HG03066 (cell line): ENCODE results near the gene CEP104.
A peak's percentile ranks its signal among the peaks of the same experiment; 100 is the strongest.

ENCODE experiments used
- ATAC-seq: cut with Tn5 transposase; IDR thresholded peaks from one replicate; pipeline ENCODE4 v1.9.1; 2021; ENCODE audit warnings: low read depth; ENCODE audit not compliant: unreplicated experiment

CEP104 gene

DNA sequence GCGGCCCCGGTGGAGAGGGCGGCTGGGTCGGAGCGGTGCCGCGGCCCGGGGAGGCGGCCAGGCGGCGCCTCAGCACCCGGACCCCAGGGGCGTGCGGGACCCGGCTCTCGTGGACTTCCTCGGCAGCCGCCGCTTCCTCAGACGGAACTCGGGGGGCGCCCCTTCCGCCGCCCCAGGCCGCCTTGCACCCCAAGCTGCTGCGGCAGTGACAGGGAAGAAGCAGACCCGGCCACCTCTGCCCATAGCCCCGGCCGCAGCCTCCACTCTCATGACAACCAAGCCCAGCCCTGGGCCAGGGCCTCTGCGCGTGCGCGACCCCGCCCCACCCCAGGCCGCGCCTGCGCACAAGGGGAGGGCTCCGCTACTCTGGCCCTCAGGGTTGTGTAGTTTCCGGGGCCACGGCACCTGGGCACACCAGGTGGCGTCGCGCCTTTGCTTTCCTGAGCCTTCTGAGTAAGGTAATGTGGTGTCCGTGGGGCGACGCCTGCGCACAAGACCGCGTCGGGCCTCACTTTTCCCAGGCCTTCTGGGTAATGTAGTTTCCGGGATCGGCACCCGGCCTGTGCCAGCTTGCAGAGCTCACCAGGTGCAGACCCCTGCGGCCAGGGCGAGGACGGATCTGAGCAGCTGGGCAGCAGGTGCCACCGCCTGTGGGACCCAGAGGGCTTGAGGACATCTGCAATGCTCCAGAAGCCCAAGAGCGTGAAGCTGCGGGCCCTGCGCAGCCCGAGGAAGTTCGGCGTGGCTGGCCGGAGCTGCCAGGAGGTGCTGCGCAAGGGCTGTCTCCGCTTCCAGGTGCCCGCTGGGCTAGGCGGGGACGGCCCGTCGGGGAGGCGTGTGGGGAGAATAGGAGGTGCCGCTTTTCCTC, at the start of gene CEP104, which contains the start of gene DFFB:
Gene CEP104, minus strand, starts transcription at position 289 of the 868 bp plus-strand sequence. CDS start 4,804 bp downstream, outside the sequence.
Gene DFFB, plus strand, starts transcription at position 554 of the 868 bp plus-strand sequence. Its CDS starts 128 bp downstream, at position 682.
- peak; percentile 91 for ATAC-seq

DNA sequence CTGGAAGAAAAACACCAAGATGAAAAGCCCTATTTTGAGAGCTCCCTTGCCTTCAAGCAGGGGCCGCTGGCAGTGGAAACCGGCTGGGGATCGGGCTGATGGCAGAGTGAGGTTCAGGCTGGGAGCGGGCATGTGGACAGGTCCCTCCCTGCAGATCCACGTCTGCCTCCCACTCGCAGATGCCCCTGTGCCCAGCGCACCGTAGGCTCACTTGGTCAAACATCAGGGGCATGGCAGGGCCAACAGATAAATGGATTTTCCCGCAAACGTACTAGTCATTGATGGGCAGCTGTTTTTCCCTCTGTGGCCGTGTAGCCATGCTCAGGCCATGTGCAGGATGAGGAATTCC, 49.6 kb upstream of the CEP104 start:
- ATAC-seq = no peak

DNA sequence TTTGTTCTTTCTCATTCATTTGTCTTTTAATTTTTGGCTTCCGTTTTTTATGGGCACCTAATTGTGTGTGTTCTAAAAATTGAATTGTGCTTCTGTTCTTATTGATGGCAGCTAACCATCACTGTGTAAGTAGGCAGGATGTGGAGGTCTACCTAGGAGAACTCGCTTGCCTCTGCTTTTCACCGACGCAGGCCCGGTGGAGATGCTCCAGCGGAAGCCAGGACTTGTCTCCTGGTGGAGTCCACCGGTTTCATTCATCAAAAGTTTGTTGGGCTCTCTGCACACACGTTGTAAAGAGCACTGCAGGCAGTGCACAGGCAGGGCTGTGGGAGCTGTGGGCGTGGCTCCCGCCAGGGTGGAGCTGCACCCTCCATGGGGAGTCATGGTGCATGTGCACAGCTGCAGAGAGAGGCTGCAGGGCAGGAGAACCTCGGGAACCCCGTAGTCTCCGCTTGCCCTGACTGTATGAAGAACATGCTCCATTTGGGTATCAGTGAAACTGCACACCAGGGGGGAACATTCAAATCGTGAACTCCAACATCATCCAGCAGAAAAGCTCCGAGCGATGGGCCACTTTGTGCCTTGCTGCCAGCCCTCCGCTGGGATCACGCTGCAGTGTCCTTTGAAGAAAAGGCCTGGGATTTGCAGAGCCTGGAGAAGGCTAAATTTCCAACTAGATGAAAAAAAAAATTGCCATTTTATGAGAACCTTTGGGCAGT, 49.1 kb upstream of the CEP104 start:
- no peak for ATAC-seq

DNA sequence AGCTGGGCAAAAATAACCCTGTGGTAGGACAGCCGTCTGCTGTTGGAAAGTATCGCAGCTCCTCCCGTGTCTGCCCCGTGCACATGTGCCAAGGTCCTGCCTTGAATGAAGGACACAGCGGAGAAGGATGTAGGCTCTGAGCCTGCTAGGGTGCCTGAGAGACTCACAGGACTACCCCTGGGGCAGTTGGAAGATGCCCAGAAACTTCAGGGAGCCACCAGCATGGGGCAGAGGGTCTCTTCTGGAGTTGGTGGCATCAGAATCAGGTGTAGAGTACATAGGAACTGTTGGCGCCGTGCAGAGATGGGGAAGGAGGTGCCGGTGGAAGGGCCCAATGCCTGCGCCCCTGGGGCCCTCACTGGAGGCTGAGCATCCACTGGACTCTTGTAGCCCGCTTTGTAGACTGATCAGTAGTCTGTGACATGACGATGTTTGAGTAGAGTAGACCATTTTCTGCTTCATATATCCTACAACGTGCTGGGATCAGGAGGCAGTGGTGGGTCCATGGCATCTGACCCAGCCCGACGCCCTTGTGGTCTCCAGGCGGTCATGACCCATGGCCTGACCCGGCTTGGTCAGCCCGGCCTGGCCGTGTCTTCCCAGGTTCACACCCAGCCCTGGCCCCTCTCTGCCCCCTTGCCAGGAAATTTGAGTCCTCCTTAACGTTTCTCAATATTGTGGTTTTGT, 48.4 kb upstream of the CEP104 start:
- no peak for ATAC-seq

DNA sequence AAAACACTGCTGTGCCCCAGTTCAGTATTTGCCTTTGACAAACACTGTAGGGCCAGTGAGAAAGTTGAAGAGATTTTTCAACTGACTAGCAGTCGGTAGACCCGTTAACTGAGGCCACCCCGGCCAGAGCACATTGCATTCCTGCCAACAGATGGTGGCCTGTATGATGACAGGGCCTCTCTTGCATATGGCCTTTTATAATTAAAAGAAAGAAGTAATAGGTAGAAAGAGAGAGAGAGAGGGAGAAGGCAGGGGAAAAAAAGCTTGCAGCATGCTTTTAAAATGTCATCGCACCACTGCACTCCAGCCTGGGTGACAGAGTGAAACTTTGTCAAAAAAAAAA, 47.8 kb upstream of the CEP104 start:
- no peak for ATAC-seq

DNA sequence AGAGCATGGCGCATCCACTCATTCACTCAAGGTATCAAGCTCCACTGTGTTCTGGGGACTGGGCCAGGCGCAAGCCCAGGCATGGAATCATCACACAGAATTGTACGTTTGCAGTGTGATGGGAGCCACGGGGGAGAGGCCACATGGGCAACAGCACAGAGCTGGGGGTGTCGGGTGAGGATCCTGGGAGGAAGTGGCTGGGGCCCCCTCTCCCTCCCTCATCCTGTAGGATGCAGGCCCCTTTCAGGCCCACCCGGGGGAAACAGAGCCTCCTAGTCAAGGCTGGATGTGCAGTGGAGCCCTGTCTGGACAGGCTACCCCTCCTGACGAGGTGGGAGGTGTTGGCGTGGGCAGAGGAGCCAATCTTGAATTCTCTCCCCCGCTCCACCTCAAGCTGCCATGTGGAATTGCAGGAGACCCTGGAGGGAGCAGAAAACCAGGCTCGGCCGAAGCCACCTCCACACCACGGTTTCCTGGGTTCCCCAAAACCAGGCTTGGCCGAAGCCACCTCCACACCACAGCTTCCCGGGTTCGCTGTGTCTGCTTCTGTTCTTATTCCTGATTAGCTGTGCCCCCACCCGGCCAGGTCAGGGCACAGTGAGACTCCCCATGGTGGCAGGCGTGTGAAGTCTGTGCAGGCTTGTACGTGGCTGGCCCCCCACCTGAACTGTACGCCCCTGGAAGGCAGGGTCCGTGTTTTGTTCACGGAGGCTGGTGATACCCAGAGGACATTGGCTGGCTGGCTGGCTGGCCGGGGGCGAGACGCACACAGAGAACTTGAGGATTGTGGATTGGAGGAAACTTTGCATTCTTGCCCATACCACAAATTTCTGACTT, 47.2 kb upstream of the CEP104 start:
- ATAC-seq = no peak

DNA sequence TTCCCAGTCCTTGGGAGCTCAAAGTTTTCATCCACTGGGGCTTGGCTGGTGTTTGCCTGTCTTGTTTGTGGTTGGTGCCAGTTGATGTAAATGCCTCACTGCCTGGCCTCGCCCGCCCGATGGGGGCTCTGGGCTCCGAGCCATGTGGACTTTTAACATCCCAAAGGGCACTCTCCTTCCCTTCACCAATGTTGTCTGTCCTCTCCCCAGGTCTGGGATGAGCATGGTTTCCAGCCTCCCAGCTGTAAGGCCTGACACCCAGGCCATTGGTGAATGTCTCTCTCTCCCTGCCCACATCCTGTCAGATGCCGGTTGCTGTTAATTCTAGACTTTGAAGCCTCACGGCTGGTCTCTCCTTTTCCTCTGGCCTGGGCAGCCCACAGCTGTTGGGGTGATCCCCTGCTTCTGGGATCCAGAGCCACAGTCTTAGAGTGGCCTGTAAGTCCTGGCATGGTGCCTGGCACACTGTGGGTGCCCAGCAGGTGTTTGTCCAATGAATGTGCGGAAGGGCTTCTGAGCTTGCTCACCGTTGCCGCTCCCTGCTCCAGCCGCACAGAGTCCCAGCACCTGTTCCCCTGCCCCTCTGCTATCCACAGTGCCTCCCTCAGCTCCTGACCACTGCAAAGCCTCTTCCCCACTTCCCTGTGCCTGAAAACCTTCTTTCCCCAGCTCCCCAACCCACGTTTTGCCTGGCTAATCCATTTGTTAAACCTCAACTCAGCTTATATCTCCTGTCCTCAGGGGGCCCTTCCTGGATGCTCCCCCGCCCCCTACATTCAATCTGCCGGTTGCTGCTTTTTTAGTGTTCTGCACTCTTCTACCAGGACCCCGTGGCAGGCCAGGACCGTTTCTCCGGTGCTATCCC, 46.4 kb upstream of the CEP104 start:
- no peak for ATAC-seq

DNA sequence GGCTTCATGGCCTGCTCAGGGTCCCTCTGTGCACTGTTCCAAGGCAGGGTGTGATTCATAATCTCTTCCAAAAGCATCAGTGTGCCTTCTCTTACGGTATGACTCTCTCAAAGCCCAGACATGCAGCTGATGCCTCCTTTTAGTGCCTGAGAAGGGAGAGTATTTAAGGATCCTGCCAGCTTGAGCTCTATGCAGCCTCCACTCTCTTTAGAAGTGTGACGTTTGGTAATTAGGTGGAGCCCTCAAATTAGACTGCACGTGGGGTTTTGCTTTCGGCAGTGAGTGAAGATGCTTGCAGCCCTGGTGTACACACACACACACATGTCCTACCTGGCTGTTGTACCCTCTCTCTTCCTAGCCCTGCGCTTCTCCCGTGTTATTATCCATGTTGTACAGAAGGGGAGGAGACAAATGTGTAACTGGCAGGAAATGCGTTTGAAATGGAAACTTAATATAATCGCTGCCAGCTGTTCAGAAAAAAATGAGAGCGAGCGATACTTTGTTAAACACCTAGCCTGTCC, 45.6 kb upstream of the CEP104 start:
- no peak for ATAC-seq

DNA sequence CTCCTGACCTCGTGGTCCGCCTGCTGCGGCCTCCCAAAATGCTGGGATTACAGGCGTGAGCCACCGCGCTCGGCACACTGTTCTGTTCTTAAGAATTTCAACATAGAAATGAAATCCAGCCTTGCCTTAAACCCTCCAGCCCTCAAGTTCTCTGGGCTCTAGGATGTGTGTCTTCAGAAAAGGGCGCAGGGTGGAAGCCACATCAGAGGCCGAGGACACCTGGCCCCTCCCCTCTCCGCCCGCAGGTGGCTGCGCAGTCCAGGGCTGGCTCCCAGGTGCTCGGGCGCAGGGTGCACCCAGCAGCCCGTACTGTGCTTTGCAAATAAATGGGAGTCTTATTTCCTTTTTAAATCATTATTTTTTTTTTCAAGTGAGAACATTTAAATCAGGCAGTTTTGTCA, 45.1 kb upstream of the CEP104 start:
- no peak for ATAC-seq

DNA sequence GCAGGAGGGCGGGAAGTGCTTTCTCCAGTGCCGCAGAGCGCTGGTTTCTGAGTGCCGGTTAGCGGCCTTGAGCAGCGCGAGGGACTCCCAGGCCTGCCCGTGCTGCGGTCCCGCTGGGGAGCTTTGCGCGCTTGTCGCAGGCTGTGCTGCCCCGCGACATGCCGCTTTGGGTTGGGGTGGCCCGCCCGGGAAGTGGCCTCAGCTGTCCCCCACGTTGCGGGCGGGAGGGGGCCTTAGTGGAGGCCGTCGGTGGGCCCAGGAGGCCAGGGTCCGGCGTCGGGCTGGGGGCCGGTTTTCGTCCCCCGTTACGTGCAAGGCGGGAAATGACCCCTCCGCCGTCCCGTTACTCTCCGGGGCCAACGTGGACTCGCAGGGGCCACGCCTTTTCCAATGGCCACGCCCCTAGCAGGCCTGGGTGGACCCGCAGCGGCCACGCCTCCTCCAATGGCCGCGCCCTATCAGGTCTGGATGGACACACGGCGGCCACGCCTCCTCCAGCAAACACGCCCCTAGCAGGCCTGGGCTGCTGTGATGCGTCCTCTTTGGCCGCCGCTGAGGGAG, 44.0 kb upstream of the CEP104 start:
- ATAC-seq = peak; percentile 46

DNA sequence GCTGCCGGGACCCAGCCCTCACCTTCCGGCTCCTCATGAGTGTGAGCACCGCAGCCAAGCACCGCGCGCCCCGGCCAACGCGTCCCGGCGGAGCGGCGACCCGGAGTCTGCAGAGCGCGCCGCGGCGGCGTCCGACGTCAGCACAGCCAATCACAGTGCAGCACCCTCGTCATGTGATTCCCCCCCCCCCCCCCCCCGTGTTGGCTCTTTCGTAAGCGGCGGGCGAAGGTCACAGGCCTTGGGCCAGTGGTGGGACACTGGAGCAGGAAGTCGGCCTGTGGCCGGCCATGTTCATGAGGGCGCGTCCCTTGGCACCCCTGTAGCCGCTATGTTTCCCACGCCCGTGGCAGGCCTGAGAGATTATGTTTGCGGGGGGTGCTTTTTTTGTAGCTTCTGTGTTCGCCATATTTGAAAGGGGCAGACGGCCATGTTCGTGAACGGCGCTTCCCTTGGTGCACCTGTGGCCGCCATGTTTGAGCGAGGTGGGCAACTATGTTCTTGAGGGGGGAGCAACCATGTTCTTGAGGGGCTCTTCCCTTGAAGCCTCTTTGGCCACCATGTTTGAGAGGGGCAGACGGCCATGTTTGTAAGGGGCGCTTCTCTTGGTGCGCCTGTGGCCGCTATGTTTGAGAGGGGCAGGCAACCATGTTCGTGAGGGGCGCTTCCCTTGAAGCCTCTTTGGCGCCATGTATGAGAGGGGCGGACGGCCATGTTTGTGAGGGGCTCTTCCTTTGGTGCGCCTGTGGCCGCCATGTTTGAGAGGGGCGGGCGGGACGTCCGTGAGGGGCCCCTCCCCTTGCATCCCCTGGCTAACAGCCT, 43.3 kb upstream of the CEP104 start, which contains the start of gene C1orf174:
Gene C1orf174, minus strand, starts transcription at position 123 of the 819 bp plus-strand sequence. Its CDS starts 86 bp downstream, at position 37.
- ATAC-seq = peak; percentile 71

DNA sequence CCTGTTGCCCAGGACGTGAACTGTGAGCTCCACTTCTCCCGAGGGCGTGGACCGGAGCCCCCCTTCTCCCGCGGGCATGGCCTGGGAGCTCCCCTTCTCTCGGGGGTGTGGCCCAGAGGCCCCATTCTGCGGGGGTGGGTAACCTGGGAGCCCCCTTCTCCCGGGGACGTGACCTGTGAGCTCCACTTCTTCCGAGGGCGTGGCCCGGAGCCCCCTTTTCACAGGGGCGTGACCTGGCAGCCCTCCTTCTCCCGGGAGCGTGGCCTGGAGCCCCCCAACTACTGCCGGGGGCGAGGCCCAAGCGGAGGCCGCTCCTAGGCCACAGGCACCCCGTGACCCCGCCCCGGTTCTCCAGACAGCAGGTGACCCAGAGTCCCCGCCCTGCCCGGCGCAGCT, 42.7 kb upstream of the CEP104 start:
- peak; percentile 5 for ATAC-seq

DNA sequence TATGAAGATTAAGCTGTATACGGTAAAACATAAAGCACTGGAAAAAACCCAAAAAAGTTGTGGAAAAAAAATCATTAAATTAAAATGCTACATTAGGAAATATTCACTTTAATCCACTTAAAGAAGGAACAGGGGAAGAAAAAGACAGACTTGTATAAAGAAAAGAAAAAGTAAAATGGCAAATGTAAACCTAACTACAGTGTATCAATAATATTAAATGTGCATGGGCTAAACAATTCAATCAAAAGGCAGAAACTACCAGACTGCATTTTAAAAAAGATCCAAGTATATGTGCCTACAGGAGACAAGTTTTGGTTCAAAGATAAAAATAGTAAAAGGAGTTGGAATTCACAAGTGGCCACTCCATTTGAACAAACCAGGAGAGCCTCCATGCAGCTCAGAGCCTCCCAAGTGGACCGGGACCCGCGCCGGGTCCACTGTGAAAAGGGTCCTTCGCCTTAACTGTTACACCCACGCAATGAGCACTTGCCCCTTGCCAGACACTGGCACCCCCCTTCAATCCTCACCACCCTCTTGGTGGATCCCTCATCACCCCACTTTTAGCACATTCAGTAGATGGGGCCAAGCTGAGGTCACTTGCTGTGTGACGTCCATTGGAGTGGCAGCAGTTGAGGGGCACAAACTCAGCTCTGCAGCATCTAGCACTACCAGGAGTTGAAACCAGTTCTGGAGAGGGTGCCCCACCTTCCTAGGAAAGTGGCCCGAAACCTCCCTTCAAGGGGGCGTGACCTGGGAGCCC, 42.2 kb upstream of the CEP104 start:
- no peak for ATAC-seq

DNA sequence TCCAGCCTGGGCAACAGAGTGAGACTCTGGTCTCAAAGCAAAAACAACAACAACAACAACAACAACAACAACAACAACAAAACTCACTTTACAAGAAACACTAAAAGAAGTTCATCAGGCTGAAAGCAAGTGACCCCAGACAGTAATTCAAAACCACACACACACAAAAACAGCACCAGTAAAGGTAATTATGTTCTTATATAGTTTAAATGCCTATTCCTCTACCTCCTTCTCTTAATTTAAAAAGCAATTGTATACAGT, 41.4 kb upstream of the CEP104 start:
- no peak for ATAC-seq

DNA sequence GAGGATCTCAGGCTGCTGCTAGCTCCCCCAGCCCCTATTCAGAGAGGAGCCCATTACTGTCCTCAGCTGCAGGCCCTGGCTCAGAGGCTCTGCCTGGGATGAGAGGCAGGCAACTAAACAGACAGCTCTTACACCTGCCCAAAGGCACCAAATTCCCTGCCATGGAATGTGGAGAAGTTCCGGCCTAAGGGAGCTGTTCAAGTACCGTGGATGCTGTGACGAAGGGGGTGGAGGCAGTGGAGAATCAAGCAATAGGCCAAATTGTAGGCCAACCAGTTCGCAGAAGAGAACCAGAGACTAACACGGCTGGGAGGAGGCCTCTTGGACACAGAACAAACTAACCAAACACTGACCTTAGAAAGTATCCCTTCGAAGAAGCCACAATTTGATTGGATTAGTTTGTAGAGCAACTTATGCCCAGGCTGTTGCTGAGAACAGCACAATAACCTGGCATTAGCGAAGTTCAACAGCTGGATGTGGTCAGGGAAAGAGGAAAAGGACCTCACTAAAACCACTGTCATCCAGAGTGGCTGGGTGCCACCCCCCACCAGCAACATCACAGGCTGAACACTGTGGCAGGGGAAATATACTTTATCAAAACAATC, 39.5 kb upstream of the CEP104 start:
- no peak for ATAC-seq

DNA sequence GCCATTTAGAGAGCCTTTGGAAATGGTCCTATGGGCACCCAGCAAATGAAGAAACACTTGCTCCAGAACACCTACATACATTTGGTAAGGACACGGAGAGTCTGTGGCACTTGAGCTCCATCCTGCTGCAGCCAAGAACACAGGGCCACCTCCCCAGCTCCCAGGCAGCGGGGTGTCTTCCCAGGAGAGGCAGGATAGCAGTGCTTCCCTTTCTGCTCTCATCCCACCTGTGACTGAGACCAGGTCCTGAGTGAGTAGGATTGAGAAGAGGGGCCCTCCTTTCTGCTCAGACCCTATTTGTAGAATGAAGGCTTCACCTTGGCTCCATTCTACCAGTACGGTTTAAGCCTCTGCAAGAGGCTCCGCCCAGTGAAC, 38.9 kb upstream of the CEP104 start:
- no peak for ATAC-seq

DNA sequence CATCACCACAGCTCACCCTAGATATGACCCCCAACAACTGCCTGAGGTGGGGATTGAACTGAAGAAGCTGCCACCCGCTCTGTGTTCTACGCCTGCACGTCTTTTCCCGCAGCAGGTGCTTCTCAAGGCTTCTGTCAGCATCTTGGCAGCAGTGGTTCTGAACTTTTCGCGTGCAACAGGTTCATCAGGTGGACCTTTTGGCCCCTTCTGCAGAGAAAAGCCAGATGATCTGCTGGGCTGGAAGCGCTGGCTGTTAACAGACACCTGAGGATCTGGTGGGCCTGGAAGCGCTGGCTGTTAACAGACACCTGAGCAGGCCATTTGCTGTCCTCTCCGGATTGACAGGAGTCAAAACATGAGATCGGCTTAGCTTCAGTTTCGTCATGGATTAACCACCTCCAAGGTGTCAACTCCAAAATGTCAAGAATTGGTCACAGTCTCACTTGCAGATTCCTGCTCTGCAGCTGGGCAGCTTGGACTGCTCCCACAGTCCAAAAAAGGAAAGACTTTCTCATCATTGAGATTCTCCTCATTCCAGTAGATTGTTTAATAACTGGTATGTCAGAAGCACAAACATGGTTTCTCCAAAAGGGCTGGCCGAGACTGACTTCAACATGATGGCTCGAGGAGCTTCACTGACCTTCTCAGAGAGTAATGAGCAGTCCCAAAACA, 38.4 kb upstream of the CEP104 start:
- ATAC-seq = no peak
